Measurements from ENCODE around the gene AHI1.

The AHI1 gene

GRCh38 chr6:135351635-135352034 is 145.9 kb downstream of the AHI1 start:
- no peak overlapping the region for H3K27ac ChIP-seq (ENCODE audit: extremely low read depth, low read depth, low read length)
- ChIA-PET CTCF (interaction anchor here (0.7 kb wide), 1 partner anchor 203 kb away, joined by 5 read pairs; no protein-coding TSS in a partner anchor), POLR2A (no interaction called here)
- TF ChIP-seq ZNF138 (tag by site-specific recombination; IDR thresholded peaks at IDR 0.05; ENCODE audit: borderline replicate concordance) (no peak), ZBTB17 (tag by site-specific recombination; IDR thresholded peaks at IDR 0.05) (no peak), ZNF266 (tag by site-specific recombination; IDR thresholded peaks at IDR 0.05; ENCODE audit: low read depth) (no peak), ZNF157 (tag by site-specific recombination; IDR thresholded peaks at IDR 0.05) (no peak), ZNF707 (tag by site-specific recombination; IDR thresholded peaks at IDR 0.05) (no peak), FEZF1 (tag by site-specific recombination; IDR thresholded peaks at IDR 0.05) (no peak), ZNF302 (tag by site-specific recombination; IDR thresholded peaks at IDR 0.05; ENCODE audit: low read depth) (no peak), ZNF785 (tag by site-specific recombination; IDR thresholded peaks at IDR 0.05) (no peak), ZNF423 (tag by site-specific recombination; IDR thresholded peaks at IDR 0.05) (no peak), ZNF510 (tag by site-specific recombination; IDR thresholded peaks at IDR 0.05; ENCODE audit: insufficient replicate concordance) (no peak), ZNF473 (tag by site-specific recombination; IDR thresholded peaks at IDR 0.05) (no peak), YY2 (tag by site-specific recombination; IDR thresholded peaks at IDR 0.05) (no peak)
- no peaks in the 10 kb centered on the region for H3K4me1 ChIP-seq (ENCODE audit: control insufficient read depth, insufficient read depth, low read length)
- no peaks in the 10 kb centered on the region for H3K9me3 ChIP-seq (ENCODE audit: control insufficient read depth, insufficient read depth, low read depth, low read length)
- no peaks in the 10 kb centered on the region for H3K36me3 ChIP-seq (ENCODE audit: control insufficient read depth in 2 of 2, insufficient read depth in 1 of 2, low read length in 2 of 2)
- H3K4me3 ChIP-seq (ENCODE audit: low read depth, low read length) = no peak overlapping the region

GRCh38 chr6:135347887-135348286 is 149.7 kb downstream of the AHI1 start:
- POLR2A ChIA-PET = no interaction called here
- H3K36me3 ChIP-seq (ENCODE audit: control insufficient read depth in 2 of 2, insufficient read depth in 1 of 2, low read length in 2 of 2) = no peaks in the 10 kb centered on the region
- no peaks in the 10 kb centered on the region for H3K9me3 ChIP-seq (ENCODE audit: control insufficient read depth, insufficient read depth, low read depth, low read length)
- H3K4me3 ChIP-seq (ENCODE audit: low read depth, low read length) = no peak overlapping the region
- no peak for TF ChIP-seq ZNF596 (tag by site-specific recombination; IDR thresholded peaks at IDR 0.05)
- H3K4me1 ChIP-seq (ENCODE audit: control insufficient read depth, insufficient read depth, low read length) = no peaks in the 10 kb centered on the region
- CTCF ChIA-PET = interaction anchor here (0.6 to 1.3 kb wide), 3 partner anchors 75 to 232 kb away, joined by 3 to 4 read pairs (median 3); no protein-coding TSS in a partner anchor
- no peak overlapping the region for H3K27ac ChIP-seq (ENCODE audit: extremely low read depth, low read depth, low read length)

- Histone ChIP-seq H3K4me1 (ENCODE audit: control insufficient read depth, insufficient read depth, low read length) (no peaks in the 10 kb centered on the region), H3K4me3 (ENCODE audit: low read depth, low read length) (no peak overlapping the region), H3K36me3 (ENCODE audit: control insufficient read depth in 2 of 2, insufficient read depth in 1 of 2, low read length in 2 of 2) (no peaks in the 10 kb centered on the region), H3K27ac (ENCODE audit: extremely low read depth, low read depth, low read length) (no peak overlapping the region), H3K9me3 (ENCODE audit: control insufficient read depth, insufficient read depth, low read depth, low read length) (no peaks in the 10 kb centered on the region)
- ChIA-PET POLR2A (no interaction called here), CTCF (no interaction called here)
- no peak for TF ChIP-seq KLF17 (tag by site-specific recombination; IDR thresholded peaks at IDR 0.05)
- TF ChIP-seq ZNF843 (tag by site-specific recombination; IDR thresholded peaks at IDR 0.05) = no peak
- no peak for TF ChIP-seq ZNF600 (tag by site-specific recombination; IDR thresholded peaks at IDR 0.05)
- TF ChIP-seq ZNF530 (tag by site-specific recombination; IDR thresholded peaks at IDR 0.05; ENCODE audit: low read depth) = no peak
- TF ChIP-seq ZNF747 (tag by site-specific recombination; IDR thresholded peaks at IDR 0.05) = no peak
- no peak for TF ChIP-seq ZNF549 (tag by site-specific recombination; IDR thresholded peaks at IDR 0.05)
- TF ChIP-seq ZNF654 (tag by site-specific recombination; IDR thresholded peaks at IDR 0.05; ENCODE audit: low read depth) = no peak
- no peak for TF ChIP-seq ZNF514 (tag by site-specific recombination; IDR thresholded peaks at IDR 0.05)
- no peak for TF ChIP-seq ZNF146 (tag by site-specific recombination; IDR thresholded peaks at IDR 0.05)
- TF ChIP-seq ZSCAN16 (tag by site-specific recombination; IDR thresholded peaks at IDR 0.05) = no peak
- no peak for TF ChIP-seq ZNF777 (tag by site-specific recombination; IDR thresholded peaks at IDR 0.05; ENCODE audit: borderline replicate concordance)
- no peak for TF ChIP-seq INSM2 (tag by site-specific recombination; IDR thresholded peaks at IDR 0.05)
- TF ChIP-seq SP3 (tag by site-specific recombination; IDR thresholded peaks at IDR 0.05) = no peak
Measured at GRCh38 chr6:135346747-135347146, 150.8 kb downstream of the AHI1 start.

All from HEK293 (cell line).